ENCODE measurements around the gene GBA3. TPM values are rescaled to one million over a fixed set of nuclear protein-coding genes. Genes with fewer than 3 reads are reported as not detected.

GBA3 gene
- 1 to 10 TPM in 1 of 4 donors, under 1 TPM in 2, not detected in 1; 0.85 to 1.1 (median 0.98) TPM for total RNA-seq

DNA sequence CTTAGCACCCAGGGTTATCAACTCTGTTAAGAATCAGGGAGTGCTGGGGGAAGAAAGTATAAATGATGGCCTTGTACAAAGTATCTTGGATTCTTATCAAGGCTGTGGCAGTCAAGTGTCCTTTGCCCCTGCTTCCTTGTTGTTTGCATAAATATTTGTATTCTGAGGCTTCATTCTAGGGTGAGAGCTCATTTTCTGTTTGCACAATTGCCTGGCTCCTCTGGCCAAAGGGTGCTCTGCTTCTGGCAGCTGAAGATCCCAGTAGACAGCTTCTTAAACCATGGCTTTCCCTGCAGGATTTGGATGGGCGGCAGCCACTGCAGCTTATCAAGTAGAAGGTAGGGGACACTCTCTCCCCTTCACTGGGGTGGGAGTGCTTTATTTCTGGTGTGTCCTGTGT, at the start of gene GBA3:
Gene GBA3 (plus strand): TSS at position 202 of the 400 bp plus-strand sequence.
- TF ChIP-seq, protein P1, sequence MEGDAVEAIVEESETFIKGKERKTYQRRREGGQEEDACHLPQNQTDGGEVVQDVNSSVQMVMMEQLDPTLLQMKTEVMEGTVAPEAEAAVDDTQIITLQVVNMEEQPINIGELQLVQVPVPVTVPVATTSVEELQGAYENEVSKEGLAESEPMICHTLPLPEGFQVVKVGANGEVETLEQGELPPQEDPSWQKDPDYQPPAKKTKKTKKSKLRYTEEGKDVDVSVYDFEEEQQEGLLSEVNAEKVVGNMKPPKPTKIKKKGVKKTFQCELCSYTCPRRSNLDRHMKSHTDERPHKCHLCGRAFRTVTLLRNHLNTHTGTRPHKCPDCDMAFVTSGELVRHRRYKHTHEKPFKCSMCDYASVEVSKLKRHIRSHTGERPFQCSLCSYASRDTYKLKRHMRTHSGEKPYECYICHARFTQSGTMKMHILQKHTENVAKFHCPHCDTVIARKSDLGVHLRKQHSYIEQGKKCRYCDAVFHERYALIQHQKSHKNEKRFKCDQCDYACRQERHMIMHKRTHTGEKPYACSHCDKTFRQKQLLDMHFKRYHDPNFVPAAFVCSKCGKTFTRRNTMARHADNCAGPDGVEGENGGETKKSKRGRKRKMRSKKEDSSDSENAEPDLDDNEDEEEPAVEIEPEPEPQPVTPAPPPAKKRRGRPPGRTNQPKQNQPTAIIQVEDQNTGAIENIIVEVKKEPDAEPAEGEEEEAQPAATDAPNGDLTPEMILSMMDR (IDR thresholded peaks at IDR 0.05; ENCODE audit: low read depth) = no peak

DNA sequence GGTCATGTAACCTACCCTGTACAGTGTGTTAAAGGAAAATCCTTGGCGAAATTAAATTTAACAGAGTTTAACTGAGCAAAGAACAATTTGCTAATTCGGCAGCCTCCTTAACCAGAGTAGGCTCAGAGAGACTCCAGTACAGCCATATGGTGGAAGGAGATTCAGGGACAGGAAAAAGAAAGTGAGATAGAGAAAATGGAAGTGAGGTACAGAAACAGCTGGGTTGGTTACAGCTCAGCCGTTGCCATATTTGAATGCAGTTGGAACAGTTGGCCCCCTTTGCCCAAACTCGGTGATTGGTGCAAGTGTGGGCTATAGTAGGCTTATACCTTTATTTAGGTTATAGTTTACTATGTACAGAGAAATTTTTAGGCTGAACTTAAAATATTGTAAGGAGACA, 48.8 kb upstream of the GBA3 start:
- TF ChIP-seq, protein P1 (IDR thresholded peaks at IDR 0.05; ENCODE audit: low read depth) = no peak

DNA sequence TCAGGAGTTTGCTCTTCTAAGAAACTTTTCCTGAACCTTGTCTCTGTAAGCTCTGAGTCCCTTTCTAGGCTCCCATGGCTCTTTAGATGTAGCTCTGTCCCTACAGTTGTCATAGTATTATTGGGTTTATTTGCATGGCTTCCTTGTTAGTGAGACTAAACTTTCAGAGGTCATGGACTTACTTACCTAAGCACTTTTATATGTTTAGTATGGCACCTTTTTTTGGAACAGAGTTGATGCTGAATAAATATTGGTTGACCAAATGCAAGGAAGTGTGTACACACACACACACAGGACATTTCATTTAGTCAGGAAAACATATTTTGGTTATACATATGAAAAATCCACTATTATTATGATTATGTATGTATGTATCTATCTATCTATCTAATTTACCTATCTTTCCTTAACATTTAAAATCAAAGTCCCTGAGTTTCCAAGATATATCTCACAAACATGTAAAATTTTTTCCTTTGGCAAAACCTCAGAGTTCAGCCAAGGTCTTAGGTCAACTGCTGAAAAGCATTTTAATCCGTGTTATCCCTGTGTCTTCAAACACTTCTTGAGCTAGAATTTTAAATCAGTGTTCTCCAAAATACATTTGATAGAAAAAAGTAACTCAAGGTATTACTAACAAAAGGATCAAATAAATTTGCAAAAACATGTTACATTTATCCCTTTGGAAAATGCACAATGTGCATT, 47.1 kb upstream of the GBA3 start:
- TF ChIP-seq, protein P1 (IDR thresholded peaks at IDR 0.05; ENCODE audit: low read depth) = no peak

DNA sequence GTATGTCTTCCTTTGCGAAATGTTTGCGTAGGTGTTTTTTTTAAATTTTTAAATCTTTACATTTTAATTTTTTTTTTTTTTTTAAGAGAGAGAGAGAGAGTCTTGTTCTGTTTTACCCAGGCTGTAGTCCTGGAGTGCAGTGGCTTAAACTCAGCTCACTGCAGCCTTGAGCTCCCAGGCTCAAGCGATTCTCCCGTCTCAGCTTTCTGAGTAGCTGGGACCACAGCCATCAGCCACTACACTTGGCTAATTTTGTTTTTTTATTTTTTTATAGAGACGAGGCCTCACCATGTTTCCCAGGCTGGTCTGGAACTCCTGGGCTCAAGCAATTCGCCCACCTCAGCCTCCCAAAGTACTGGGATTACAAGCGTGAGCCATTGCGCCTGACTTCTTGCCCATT, 43.7 kb upstream of the GBA3 start:
- TF ChIP-seq, protein P1 (IDR thresholded peaks at IDR 0.05; ENCODE audit: low read depth) = no peak

DNA sequence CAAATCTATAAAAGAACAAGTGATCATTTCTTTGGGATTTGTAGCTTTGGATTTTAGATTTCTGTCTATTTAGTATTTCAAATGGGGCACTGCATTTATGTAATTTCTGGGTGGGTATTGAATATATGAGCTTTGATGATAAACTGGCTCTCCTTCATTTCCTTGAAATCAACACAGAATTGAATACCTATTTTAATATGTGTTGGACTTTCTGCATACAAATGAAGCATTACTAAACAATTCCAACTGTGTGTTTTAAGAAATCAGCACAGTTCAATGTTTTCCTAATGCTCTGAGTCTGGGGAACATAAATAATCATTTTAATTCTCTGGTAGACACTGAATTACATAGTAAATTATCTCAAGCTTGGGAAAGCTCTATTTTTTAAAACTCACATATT, 42.0 kb upstream of the GBA3 start:
- TF ChIP-seq, protein P1 (IDR thresholded peaks at IDR 0.05; ENCODE audit: low read depth) = no peak

DNA sequence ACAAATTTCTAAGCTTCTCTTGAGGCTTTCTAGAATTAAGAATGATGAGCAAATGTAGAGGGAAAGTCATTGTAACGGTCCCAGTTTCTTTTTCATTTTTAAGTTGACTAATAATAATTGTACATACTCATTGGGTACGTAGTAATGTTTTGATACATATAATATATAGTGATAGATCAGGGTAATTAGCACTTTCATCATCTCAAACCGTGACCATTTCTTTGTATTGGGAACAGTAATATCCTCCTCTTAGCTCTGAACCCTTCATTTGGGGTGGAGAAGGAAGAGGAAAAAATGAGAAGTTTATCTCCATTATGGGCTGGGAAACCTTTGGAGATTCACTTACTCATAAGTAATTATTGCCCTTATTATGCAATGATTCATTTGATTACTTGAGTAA, 39.0 kb upstream of the GBA3 start:
- TF ChIP-seq, protein P1 (IDR thresholded peaks at IDR 0.05; ENCODE audit: low read depth) = no peak

DNA sequence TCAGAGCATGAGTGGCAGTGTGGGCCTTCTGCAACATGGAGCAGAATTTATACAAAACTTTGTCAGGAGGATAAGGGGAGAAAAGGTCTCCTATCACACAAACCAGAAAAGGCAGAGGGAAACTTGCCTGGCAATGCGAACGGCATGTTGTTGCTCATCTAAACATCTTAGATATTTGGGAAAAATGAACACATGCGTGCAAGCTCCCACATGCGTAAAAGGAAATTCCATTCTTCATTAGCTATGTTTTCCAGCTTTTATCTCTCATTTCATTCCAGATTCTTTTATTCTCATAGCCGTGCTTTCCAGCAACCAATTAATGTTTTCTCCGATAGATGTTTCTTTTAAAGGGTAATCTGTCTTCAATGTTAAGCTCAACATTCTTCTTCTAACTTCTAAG, 31.3 kb upstream of the GBA3 start:
- TF ChIP-seq, protein P1 (IDR thresholded peaks at IDR 0.05; ENCODE audit: low read depth) = no peak
